HG03060 (cell line): ENCODE results near the gene CREG2.

ENCODE experiments used
- ATAC-seq: cut with Tn5 transposase; IDR thresholded peaks from one replicate; pipeline ENCODE4 v1.9.1; 2021; ENCODE audit warnings: low read depth, moderate number of reproducible peaks; ENCODE audit not compliant: unreplicated experiment

The CREG2 gene

DNA sequence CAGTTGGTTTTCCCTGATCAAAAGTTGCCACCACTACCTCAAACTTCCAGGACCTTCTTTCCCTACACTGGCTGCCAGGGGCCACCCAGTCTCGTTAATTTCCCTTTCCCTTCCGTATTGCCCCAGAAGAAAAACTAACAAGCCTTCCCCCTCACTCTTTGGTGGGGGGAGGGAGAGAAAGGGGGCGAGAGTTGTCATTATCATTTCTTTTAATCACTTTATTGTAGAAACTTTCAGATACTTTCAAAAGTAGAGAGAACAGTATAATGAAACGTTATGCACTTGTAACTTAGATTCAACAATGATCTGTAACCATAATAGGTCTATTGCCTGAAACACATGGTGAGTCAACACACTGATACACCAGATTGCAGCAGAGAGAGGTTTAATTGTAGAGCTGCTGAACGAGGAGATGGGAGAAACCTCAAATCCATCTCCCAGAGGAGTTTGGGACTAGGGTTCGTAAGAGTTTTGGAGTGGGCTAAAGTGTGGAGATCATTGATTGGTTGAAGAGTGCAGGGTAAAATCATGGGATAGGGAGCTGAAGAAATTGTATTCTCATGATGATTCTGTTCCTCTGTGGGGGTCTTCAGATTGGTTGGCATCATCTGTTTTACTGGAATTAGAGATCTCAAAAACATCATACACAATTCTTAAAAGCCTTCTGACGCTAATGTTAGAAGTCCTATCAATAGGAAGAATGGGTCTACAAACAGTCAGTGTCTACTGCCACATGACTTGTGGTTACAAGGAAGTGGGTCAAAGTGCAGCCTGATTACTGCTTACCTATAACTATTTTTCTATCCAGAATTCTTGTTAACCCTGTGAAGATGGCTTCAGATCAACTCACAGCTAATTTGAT lies 76.2 kb downstream of the CREG2 start:
- ATAC-seq: no peak

GRCh38 chr2:101310090-101310833 lies 77.0 kb downstream of the CREG2 start:
- ATAC-seq: no peak

DNA sequence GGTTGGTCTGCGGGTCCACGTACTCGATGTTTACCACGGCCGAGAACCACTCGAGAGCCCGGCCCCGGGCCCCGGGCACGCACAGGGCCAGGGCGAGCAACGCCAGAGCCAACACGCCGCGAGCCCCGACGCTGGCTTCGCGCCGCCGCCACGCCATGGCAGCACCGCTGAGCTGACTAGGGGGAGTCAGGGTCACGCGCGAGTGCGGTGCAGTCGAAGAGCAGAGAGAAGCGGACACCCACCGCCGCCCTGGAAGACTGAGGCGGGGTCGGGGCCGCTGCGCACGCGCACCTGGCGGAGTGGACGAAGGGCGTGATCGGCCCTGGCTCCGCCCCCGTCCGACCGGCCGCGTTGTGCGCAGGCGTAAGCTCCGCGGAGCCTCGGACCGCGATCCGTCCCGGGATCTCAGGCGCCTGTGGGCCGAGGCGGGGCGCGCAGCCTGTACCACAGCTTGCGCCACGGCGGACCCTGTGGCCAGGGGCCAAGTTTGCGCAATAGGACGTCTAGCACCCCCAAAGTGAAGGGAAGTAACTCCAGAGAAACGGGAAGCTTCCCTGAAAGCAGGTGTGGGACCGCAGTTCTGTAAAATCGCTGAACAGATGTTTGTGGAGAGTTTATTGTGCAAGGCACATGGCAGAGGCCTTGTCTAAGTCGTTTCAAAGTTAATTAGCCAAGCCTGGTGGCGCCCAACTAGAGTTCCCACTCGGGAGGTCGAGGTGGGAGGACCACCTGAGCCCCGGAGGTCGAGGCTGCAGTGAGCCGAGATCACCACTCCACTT lies 78.7 kb downstream of the CREG2 start, which contains the start of gene RNF149:
Gene RNF149 (minus strand): TSS at position 270 of the 779 bp plus-strand sequence. CDS start 113 bp downstream, at position 157.
- peak; percentile 35 for ATAC-seq

DNA sequence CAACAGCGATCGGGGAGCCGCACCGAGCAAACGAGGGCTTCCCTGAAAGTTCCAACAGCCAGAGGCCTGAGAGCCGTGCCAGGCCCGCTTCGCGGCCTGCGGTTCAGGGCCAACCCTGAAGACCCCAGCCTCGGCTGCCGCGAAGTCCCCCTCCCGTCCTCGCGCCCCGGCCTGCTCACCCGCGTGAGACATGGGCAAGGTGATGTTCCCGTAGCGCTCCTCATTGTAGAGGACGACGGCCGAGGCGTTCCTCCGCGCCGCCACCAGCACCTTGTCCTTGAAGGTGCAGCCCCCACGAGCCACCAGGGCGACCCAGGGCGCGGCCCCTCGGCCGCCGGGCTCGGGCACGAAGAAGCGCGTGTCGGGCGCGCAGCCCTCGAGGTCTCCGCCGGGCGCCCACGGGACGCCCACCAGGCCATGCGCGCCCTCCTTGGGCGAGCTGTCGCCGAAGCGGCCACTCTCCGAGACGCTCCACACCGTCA lies 79.3 kb downstream of the CREG2 start:
- ATAC-seq: no peak

- no peak for ATAC-seq
Observed at GRCh38 chr2:101307503-101307902, 79.8 kb downstream of the CREG2 start.

GRCh38 chr2:101306410-101306809 lies 80.9 kb downstream of the CREG2 start:
- no peak for ATAC-seq

DNA sequence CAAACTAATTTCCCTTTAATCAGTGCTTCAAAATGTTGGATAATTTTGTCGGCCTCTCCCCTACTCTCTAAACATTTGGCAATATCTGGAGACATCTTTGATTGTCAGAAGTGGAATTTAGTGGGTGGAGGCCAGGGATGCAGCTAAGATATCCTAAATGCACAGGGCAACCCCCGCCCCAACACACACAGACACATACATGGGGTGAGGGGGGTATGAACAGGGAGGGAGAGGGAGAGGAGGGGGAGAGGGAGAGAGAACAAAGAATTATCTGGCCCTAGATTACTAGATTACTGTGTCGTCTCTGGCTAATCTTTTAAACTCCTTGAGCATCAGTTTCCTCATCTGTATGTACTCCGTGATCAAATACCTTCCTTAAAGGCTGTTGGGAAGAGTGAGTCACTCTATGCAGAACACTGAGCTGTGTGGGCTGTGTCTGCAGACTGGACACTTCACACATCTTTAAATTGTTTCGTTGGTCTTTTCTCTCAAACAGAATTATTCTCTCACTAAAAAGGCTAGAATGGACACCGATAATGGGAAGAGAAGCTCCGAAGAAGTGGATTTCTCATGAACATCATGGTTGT lies 81.7 kb downstream of the CREG2 start:
- ATAC-seq: no peak

GRCh38 chr2:101305035-101305434 lies 82.3 kb downstream of the CREG2 start:
- no peak for ATAC-seq

GRCh38 chr2:101303688-101304087 lies 83.6 kb downstream of the CREG2 start:
- ATAC-seq: no peak

DNA sequence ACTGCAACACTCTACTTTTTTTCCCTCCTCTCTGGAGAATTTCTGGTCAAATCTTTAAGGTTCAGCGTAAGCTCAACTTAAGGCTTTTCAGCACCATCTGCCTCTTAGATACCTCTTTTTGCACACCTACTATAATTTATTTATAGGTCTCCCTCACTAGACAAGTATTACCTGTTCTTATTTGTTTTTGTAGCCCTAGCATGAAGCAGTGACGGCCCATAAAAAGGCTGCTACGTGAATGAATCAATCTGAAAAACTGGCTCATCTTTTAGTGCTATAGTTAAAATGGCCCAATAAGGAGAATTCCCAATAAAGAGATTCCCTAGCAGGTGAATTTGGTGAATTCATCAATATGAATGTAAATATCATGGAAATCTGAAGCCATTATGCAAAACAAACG lies 85.3 kb downstream of the CREG2 start:
- no peak for ATAC-seq

- no peak for ATAC-seq
Observed at GRCh38 chr2:101300836-101301235, 86.5 kb downstream of the CREG2 start.

GRCh38 chr2:101300164-101300563 lies 87.1 kb downstream of the CREG2 start:
- no peak for ATAC-seq

DNA sequence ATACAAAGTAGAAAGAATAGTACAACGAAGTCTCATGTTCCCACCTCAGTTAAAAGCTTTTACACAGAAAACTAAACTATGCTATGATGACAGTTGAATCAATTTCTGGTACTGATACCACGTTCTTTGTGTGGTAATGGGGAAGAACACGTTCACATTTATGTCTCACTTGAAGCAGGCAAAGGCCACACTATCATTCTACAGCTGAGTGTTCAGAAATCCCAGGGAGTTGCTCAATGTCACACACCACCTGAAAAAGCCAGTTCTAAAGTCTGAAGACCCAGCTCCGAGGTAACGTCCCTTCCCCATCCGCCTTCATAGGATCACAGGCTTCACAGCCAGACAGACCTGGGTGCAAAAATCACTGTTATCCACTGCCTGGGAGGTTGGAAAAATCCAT lies 87.7 kb downstream of the CREG2 start:
- no peak for ATAC-seq

DNA sequence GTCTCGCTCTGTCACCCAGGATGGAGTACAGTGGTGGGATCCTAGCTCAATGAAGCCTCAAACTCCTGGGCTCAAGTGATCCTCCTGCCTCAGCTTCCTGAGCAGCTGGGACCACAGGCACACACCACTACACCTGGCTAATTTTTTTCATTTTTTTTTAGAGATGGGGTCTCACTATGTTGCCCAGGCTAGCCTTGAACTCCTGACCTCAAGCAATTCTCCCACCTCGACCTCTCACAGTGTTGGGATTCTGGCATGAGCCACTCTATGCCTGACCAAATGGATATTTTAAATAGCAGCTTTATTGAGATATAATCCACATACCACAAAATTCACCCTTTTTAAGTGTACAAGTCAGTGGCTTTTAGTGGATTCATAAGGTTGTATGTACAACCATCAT lies 89.9 kb downstream of the CREG2 start:
- no peak for ATAC-seq

- ATAC-seq: no peak
Observed at GRCh38 chr2:101296371-101296770, 90.9 kb downstream of the CREG2 start.

DNA sequence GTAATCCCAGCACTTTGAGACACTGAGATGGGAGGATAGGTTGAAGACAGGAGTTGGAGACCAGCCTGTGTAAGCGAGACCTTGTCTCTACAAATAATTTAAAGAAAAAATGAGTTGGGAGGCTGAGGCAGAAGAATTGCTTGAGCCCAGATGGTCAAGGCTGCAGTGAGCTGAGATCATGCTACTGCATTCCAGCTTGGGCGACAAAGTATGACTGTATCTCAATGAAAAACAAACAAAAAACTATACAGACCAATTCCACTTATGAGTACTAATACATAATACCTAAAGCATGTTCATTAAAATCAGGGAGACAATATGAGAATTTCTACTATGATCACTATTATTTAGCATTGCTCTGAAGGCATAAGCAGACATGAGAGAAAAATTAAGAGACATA lies 91.4 kb downstream of the CREG2 start:
- no peak for ATAC-seq
